Measurements from ENCODE around the gene GABRR3.
A peak's percentile ranks its signal among the peaks of the same experiment; 100 is the strongest.

GABRR3 gene

GRCh38 chr3:98035208-98035607 is at the start of gene GABRR3:
Gene GABRR3, minus strand, starts transcription at chr3:98035315. Its CDS starts 328 bp downstream, at chr3:98034987.
- no peak for DNase-seq

GRCh38 chr3:98073486-98073885 is 38.4 kb upstream of the GABRR3 start:
- no peak for DNase-seq

DNA sequence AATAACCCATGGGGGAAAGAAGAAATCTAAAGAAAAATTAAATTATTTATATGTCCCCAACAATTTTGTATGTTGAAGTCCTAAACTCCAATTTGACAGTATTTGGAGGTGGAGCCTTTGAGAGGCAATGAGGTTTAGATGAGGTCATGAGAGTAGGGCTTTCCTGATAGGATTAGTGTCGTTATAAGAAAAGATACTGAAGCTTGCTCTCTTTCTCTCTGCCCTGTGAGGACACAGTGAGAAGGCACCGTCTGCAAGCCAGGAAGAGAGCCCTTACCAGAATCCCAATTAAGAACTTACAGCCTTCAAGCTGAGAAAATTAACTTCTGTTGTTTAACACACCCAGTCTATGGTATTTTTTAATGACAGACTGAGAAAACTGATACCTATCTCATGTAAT is 35.7 kb upstream of the GABRR3 start:
- DNase-seq, result no peak

DNA sequence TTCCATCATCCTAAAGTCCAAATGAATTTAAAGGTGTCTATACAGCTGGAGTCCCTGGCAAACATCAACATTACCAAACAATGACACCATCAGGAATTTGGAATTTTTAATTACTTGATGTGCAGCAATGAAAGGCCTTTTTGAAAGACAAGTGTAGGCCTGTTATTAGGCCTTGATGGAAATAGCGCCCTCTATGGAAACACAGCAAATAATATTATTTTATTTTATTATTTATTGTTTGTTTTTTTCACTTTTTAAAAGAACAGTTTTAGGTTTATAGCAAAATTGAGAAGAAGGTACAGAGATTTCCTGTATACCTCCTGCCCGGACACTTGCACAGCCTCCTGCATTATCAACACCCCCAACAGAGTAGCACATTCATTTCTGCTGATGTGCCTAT is 33.7 kb upstream of the GABRR3 start:
- DNase-seq, result no peak

- DNase-seq, result no peak
These were observed 23.3 kb upstream of the GABRR3 start for GRCh38 chr3:98058244-98058960.

DNA sequence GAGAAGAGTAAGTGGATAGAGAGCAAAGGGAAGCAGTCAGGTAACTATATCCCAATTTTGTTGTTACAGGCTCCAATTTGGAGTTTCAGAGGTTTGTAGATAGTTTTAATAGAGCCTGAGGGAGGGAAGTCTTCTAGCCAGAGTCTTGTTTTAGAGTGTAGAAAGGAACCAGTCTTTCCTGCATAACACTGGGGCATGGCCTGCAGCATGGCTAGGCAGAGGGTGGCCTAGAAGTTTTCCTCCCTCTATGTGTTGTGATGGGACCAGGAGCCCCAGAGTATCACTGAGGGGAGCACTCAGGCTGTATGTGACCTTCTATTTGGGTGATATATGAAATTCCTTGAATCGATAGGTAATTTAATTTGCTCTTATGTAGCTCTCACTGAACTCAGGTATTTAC is 22.5 kb upstream of the GABRR3 start:
- no peak for DNase-seq

DNA sequence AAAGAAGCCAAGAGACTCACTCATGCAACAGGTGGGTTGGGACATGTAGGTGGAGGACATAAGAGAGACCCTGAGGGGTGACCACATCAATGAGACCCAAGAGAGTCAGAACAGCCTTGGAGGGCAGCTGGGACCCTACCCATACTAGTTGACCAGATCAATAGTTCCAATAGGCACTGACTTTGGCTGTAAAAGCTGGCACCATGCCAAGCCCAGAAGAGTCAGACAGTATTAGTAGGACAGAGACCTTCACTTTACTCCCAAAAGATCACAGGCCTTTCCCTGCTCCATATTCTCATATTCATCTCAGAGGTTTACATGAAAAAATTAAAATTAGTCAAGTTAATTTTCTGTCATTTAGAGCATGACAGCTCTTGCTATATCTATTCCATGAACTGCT is 20.9 kb upstream of the GABRR3 start:
- no peak for DNase-seq

DNA sequence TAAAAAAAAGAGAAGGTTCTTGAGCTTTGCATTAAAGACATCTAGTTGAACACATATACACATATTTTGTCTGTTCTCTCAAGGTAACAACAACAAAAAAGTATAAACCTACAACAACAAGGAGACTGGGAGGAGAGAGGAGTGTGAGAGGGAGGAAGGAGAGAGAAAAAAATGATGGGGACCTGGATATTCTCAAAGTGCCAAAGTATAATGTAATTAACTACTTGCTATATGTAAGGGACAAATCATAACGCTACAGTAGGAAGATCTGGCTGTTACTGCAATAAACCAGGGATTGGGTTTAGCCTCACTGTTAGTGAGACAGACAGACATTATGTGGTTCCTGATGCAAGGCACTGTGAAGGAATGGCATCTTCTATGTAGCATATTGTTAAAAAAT is 14.2 kb upstream of the GABRR3 start:
- DNase-seq, result no peak

GRCh38 chr3:98048586-98048985 is 13.5 kb upstream of the GABRR3 start:
- DNase-seq, result no peak

- DNase-seq, result no peak
These were observed 6.2 kb upstream of the GABRR3 start for GRCh38 chr3:98041350-98041749.

- DNase-seq, result peak; percentile 64
These were observed 4.4 kb upstream of the GABRR3 start for GRCh38 chr3:98039322-98040024.

- DNase-seq, result no peak
These were observed 3.8 kb upstream of the GABRR3 start for GRCh38 chr3:98038876-98039275.

- no peak for DNase-seq
These were observed 3.2 kb upstream of the GABRR3 start for GRCh38 chr3:98038286-98038685.

DNA sequence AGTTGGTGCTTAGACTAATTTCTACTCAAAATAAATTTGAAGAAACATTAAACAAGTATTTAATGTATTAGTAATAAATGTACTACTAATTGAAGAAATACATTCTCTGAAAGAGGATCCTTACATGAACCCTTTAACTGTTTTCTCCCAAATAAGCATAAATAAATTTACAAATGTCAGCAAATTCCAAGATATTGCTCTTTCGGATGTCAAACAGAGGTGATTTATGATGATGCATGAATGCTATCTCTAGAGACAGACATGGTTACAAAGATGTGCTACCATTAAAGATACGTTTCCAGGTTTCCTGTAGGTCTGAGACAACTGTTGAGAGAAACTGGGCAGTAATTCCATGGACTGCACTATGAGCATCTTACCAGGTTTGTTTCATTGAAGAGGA is 629 bp downstream of the GABRR3 start:
- DNase-seq, result no peak

DNA sequence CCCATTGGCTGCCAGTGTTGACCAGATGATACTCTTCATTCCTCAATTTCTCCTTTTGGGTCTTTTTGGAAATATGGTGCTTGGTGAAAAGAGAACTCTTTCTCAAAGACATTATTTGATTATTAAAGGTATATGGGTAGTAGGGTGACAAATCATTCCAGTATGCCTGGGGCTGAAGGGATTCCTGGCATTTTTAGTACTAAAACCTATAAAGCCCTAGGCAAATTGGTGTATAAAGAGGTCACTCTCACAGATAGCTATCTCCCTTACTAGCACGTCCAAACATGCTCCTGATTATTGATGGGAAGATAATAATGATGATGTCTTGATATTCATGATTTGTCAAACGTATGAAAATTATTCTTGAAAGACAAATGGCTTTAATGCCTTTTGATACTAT is 1.1 kb downstream of the GABRR3 start:
- DNase-seq, result no peak

- no peak for DNase-seq
These were observed 2.2 kb downstream of the GABRR3 start for GRCh38 chr3:98032904-98033303.

- no peak for DNase-seq
These were observed 2.9 kb downstream of the GABRR3 start for GRCh38 chr3:98032265-98032664.

GRCh38 chr3:98029083-98029482 is 6.0 kb downstream of the GABRR3 start:
- DNase-seq, result no peak

DNA sequence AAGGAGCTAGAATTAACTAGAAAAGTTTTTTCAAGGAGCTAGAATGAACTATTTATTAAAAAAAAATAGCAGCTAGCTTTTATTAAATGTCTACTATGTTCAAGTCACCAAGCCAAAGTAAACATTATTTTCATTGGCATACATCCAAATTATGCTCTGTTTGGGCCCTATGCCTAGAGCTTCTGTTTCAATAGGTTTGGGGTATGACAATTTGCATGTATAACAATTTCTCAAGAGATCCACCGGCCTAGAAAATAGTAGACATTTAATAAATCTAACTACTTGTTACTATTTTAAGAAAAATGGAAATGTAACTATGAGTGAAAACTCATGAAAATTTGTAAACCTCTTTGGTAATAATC is 8.0 kb downstream of the GABRR3 start:
- no peak for DNase-seq

- no peak for DNase-seq
These were observed 8.6 kb downstream of the GABRR3 start for GRCh38 chr3:98026425-98027084.

GRCh38 chr3:98025392-98025945 is 9.6 kb downstream of the GABRR3 start:
- no peak for DNase-seq

GRCh38 chr3:98022978-98023820 is 11.9 kb downstream of the GABRR3 start:
- peak; percentile 84 for DNase-seq
